Measurements from ENCODE around the gene ACSL5.

ACSL5 gene

GRCh38 chr10:112333452-112333851 lies 40.5 kb upstream of the ACSL5 start:
- DNase-seq (ENCODE audit: low read depth), result no peak
- no peak overlapping the region for H3K4me3 ChIP-seq (ENCODE audit: low read depth, low read length)
- TF ChIP-seq CTCF (IDR thresholded peaks at IDR 0.05; ENCODE audit: control insufficient read depth, extremely low read depth, insufficient read depth), result no peak

- DNase-seq (ENCODE audit: low read depth), result no peak
- no peak for TF ChIP-seq CTCF (IDR thresholded peaks at IDR 0.05; ENCODE audit: control insufficient read depth, extremely low read depth, insufficient read depth)
- H3K4me3 ChIP-seq (ENCODE audit: low read depth, low read length), result no peak overlapping the region
Measured at GRCh38 chr10:112335111-112335867, 38.6 kb upstream of the ACSL5 start.

GRCh38 chr10:112335868-112336265 lies 38.0 kb upstream of the ACSL5 start:
- TF ChIP-seq CTCF (IDR thresholded peaks at IDR 0.05; ENCODE audit: control insufficient read depth, extremely low read depth, insufficient read depth), result no peak
- H3K4me3 ChIP-seq (ENCODE audit: low read depth, low read length), result no peak overlapping the region
- no peak for DNase-seq (ENCODE audit: low read depth)

GRCh38 chr10:112336556-112337201 lies 37.2 kb upstream of the ACSL5 start:
- H3K4me3 ChIP-seq (ENCODE audit: low read depth, low read length), result no peak overlapping the region
- no peak for DNase-seq (ENCODE audit: low read depth)
- no peak for TF ChIP-seq CTCF (IDR thresholded peaks at IDR 0.05; ENCODE audit: control insufficient read depth, extremely low read depth, insufficient read depth)

- DNase-seq (ENCODE audit: low read depth), result no peak
- TF ChIP-seq CTCF (IDR thresholded peaks at IDR 0.05; ENCODE audit: control insufficient read depth, extremely low read depth, insufficient read depth), result no peak
- H3K4me3 ChIP-seq (ENCODE audit: low read depth, low read length), result no peak overlapping the region
Measured at GRCh38 chr10:112338957-112339356, 35.0 kb upstream of the ACSL5 start.

- TF ChIP-seq CTCF (IDR thresholded peaks at IDR 0.05; ENCODE audit: control insufficient read depth, extremely low read depth, insufficient read depth), result no peak
- H3K4me3 ChIP-seq (ENCODE audit: low read depth, low read length), result no peak overlapping the region
- DNase-seq (ENCODE audit: low read depth), result no peak
Measured at GRCh38 chr10:112340601-112341000, 33.3 kb upstream of the ACSL5 start.

Data from LNCaP clone FGC (cell line).